H1 (cell line): Measurements from ENCODE around the gene HES3. TPM values are rescaled to one million over a fixed set of nuclear protein-coding genes. Genes with fewer than 3 reads are reported as not detected.

Experiments
- CBX5 ChIP-seq: fragments of 300-800, 300-1000 bp; sonication (generic); IDR thresholded peaks from 2 replicates; pipeline ENCODE4 v1.7.1; 2016; ENCODE audit warnings: antibody characterized with exemption, low read length, low read depth
- CHD1 ChIP-seq: IDR thresholded peaks from 2 replicates; pipeline ENCODE4 v1.6.1; 2012; ENCODE audit warnings: low read depth, low read length, improper control_type of control experiment
- EP300 ChIP-seq, 2 experiments: IDR thresholded peaks; 1 replicate in 1 of 2; 2 replicates in 1 of 2; pipeline ENCODE4 v1.6.1; 2011 to 2012; ENCODE audit warnings: low read depth in 2 of 2, low read length in 2 of 2, mild to moderate bottlenecking in 2 of 2, borderline replicate concordance in 1 of 2, inconsistent platforms in 1 of 2, moderate library complexity in 1 of 2
- GABPA ChIP-seq: IDR thresholded peaks from 2 replicates; pipeline ENCODE4 v1.6.1; 2011; ENCODE audit warnings: mild to moderate bottlenecking, low read length, moderate library complexity, borderline replicate concordance; ENCODE audit not compliant: insufficient read depth
- HDAC2 ChIP-seq, 2 experiments: fragments of 300-600 bp in 1 of 2; sonication (generic) in 1 of 2; IDR thresholded peaks; 2 replicates each; pipeline ENCODE4 v1.6.1; 2011 to 2012; ENCODE audit warnings: low read depth in 2 of 2, low read length in 2 of 2, mild to moderate bottlenecking in 2 of 2, moderate library complexity in 2 of 2, borderline replicate concordance in 1 of 2, inconsistent platforms in 1 of 2
- RXRA ChIP-seq: IDR thresholded peaks from 2 replicates; pipeline ENCODE4 v1.6.1; 2011; ENCODE audit warnings: low read depth, mild to moderate bottlenecking, low read length, moderate library complexity; ENCODE audit not compliant: insufficient read depth
- SIRT6 ChIP-seq: IDR thresholded peaks from one replicate; pipeline ENCODE4 v1.7.1; 2012; ENCODE audit warnings: low read length, inconsistent platforms
- SRF ChIP-seq: IDR thresholded peaks from 2 replicates; pipeline ENCODE4 v1.6.1; 2011; ENCODE audit warnings: mild to moderate bottlenecking, low read depth, low read length, moderate library complexity
- TAF7 ChIP-seq: optimal IDR thresholded peaks from 2 replicates; pipeline ENCODE3; 2011; ENCODE audit warnings: low read depth, mild to moderate bottlenecking, inconsistent platforms, low read length, moderate library complexity, borderline replicate concordance
- polyA plus RNA-seq, 7 experiments: library from polyadenylated mRNA; depleted of rRNA in 3 of 7; stranded (reverse) in 5 of 7; unstranded in 2 of 7; fragments of >200 nt in 5 of 7; fragments of 200-250 nt in 2 of 7; gene quantifications; 1 replicate in 5 of 7; 2 replicates in 1 of 7; 4 replicates in 1 of 7; pipeline versions ENCODE4 v1.2.1 to v1.2.3, GENCODE V29; 2011 to 2013; ENCODE audit warnings: missing spikeins in 2 of 7, mixed read lengths in 2 of 7
- total RNA-seq: library from RNA; stranded (reverse); fragmentation: NEBNext Ultra II Directional; extraction: Animal tissue kit (Norgen Biotek cat#: 25700); gene quantifications from 2 replicates; pipeline ENCODE4 v1.2.1, GENCODE V29; 2021

Gene HES3
- total and polyA plus RNA-seq, 2 of the 8 experiments (the other 6 are each of a cell fraction or from before 2014, with no cell fraction given): 38.8 to 54.3 TPM

GRCh38 chr1:6270401-6270800 lies 26.4 kb downstream of the HES3 start (continued):
- no peak for TF ChIP-seq RXRA
- no peak for TF ChIP-seq EP300 (IDR thresholded peaks at IDR 0.05; ENCODE audit: borderline replicate concordance in 1 of 2, low read depth in 2 of 2, low read length in 2 of 2)
- TF ChIP-seq HDAC2 (IDR thresholded peaks at IDR 0.05; ENCODE audit: borderline replicate concordance in 1 of 2, low read depth in 2 of 2, low read length in 2 of 2): no peak
- TF ChIP-seq CHD1: no peak
- no peak for TF ChIP-seq SIRT6
- TF ChIP-seq GABPA: no peak
- TF ChIP-seq CBX5: no peak
- TF ChIP-seq TAF7: no peak
- no peak for TF ChIP-seq SRF
- TF ChIP-seq, all 59 proteins: peak for 0
